Measurements from ENCODE around the gene PRCC.

The PRCC gene

GRCh38 chr1:156845055-156845952 is 78.0 kb downstream of the PRCC start:
- no peak for DNase-seq

DNA sequence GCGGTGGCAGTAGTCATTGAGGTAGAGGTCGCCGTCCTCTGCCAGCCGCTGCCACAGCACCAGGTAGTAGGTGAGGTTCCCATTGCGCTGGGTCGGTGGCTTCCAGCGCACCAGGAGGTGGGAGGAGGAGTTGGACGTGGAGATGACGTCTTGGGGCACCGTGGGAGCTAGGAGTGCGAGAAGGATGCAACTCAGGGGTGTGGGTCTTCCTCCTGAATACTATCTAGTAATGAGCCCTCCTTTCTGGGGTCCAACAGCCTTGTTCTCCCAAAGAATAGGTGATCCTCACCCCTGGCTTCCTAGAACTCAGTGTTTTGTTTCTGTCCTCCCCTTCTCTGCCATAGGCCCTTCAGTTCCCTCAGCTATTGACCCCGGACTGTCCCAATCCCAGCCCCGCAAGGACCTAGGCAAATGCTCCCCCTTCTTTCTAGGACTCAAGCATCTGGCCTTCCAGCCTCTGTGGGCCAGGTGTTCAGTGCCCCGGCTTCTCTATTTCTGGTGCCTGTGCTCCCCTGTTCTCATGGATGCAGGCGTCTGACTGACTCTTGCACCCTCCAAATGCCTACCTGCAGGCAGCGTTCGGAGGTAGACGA is 78.7 kb downstream of the PRCC start:
- no peak for DNase-seq

- DNase-seq: no peak
Measured at GRCh38 chr1:156846643-156847042, 79.3 kb downstream of the PRCC start.

DNA sequence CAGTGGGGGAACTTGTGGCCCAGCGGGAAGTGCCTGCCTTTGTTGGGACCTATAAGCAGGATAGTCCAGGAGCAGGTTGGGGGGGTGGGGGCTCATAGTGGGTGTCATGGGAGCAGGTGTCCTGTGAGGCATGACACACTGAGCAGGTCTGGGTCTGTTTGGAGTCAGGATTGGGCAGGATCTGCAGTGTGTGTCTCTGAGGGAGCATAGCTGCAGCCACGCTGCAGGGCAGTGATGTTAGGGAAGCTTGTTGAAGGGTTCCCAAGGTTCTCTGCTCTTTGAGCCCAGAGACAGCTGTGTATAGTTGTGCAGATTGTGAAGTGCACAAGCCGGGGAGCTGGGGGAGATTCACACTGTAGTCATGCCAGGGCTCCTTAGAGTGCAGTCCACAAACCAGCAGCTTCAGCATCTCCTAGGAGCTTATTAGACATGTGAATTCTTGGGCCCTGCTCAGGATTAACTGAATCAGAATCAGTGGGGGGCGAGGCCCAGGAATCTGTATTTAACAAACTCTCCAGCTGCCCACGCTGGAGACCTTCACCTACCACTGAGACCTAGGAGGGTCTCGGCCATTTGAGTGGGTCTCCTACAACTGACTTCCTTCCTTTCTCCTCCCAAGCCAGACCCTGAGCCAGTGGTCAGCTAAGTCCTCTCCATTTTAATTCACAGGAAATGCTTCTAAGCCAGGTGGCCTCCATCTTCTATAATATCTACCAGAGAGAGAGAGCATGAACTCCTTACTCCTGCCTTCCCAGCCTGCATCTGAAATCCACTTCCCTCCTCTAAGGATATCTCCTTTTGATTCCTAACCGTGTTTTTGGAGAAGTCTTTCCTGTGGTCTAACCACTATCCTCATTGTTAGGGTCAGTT is 80.5 kb downstream of the PRCC start:
- no peak for DNase-seq

DNA sequence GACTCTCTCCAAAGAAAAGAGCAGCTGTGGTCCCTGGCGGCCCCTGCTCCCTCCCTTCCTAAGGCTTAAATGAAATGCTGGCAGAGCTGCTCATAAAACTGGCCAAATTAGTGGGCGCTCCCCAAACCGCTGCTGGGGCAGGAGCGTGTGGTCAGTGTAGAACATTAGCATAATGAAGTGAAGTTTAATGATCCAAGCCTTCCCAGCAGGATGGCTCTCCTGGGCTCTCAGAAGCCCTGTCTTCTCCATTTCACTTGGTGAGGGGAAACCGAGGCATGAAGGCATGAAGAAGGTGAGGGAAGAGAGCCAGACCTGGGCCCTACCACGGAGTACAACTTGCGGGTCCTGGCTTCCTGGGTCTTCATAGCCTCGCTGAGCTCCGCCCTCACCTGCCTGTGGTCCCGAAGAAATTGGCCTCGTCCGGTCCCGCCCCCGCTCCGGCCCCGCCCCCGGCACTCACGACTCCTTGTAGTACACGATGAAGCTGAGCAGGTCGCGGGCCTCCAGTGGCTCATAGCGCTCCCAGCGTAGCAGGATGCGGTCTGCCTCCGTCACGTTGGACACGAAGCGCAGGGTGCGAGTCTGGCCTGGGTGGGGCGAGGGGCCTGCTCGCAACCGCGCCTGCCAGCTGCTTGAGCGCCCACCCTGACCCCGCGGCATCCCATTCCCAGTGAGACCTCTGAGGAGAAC is 81.3 kb downstream of the PRCC start:
- no peak for DNase-seq

- DNase-seq: no peak
Measured at GRCh38 chr1:156849151-156849496, 81.8 kb downstream of the PRCC start.
